Fibroblast of mammary gland (primary cell): ENCODE results near the gene NTM.
A peak's percentile ranks its signal among the peaks of the same experiment; 100 is the strongest.

Experiments
- DNase-seq: peaks from one replicate; pipeline ENCODE4 v3.0.0-alpha.2; 2010; ENCODE audit warnings: low read depth
- H3K4me3 ChIP-seq: 2 replicates; pipeline ENCODE4 v1.5.1; 2011; ENCODE audit warnings: low read depth, mild to moderate bottlenecking, low read length, moderate library complexity; ENCODE audit not compliant: control insufficient read depth
- TF ChIP-seq, protein P1 (sequence below): conservative IDR thresholded peaks from 2 replicates; pipeline ENCODE4 v1.5.1; 2011; ENCODE audit warnings: low read depth, low read length, inconsistent platforms; ENCODE audit not compliant: control insufficient read depth, insufficient read depth

NTM gene

DNA sequence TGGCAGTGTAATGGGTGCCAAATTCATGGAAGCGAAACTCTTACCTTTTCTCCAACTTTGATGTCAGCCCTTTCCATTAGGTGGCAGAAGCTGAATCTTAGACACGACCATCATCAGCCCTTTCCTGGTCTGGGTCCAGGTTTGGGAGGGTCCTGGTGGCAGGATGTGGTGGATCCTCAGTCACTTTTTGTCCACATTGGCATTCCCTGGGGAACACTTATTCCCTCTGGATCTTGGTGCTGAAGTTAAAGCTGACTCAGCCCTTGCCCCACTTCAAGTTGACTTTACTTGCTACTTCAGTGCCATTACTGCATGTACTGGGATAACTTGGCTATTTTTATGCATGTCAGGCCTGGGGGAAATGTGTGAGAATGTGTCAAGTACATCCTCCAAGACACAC, 16.6 kb upstream of the NTM start:
- TF ChIP-seq, protein P1, sequence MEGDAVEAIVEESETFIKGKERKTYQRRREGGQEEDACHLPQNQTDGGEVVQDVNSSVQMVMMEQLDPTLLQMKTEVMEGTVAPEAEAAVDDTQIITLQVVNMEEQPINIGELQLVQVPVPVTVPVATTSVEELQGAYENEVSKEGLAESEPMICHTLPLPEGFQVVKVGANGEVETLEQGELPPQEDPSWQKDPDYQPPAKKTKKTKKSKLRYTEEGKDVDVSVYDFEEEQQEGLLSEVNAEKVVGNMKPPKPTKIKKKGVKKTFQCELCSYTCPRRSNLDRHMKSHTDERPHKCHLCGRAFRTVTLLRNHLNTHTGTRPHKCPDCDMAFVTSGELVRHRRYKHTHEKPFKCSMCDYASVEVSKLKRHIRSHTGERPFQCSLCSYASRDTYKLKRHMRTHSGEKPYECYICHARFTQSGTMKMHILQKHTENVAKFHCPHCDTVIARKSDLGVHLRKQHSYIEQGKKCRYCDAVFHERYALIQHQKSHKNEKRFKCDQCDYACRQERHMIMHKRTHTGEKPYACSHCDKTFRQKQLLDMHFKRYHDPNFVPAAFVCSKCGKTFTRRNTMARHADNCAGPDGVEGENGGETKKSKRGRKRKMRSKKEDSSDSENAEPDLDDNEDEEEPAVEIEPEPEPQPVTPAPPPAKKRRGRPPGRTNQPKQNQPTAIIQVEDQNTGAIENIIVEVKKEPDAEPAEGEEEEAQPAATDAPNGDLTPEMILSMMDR, result no peak
- peak; percentile 21 for DNase-seq

GRCh38 chr11:131354251-131354701, 16.1 kb upstream of the NTM start:
- DNase-seq, result peak; percentile 53
- H3K4me3 ChIP-seq, result no peak overlapping the region
- TF ChIP-seq, protein P1, result no peak

More for the DNA sequence above, 16.6 kb upstream of the NTM start:
- no peak overlapping the region for H3K4me3 ChIP-seq

DNA sequence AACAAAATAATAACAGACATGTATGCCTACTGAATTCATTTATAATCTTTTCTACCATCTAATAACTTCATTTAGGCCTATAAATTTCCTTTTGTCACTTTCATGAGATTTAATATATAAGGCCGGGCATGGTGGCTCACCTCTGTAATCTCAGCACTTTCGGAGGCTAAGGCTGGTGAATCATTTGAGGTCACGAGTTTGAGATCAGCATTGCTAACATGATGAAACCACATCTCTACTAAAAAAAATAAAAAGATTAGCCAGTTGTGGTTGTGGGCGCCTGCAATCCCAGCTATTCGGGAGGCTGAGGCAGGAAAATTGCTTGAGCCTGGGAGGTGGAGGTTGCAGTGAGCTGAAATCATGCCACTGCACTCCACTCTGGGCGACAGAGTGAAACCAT, 14.2 kb upstream of the NTM start:
- no peak overlapping the region for H3K4me3 ChIP-seq
- DNase-seq, result peak; percentile 67
- TF ChIP-seq, protein P1, result no peak

GRCh38 chr11:131365329-131365930, 5.0 kb upstream of the NTM start:
- DNase-seq, result no peak
- no peak overlapping the region for H3K4me3 ChIP-seq
- TF ChIP-seq, protein P1, result no peak

DNA sequence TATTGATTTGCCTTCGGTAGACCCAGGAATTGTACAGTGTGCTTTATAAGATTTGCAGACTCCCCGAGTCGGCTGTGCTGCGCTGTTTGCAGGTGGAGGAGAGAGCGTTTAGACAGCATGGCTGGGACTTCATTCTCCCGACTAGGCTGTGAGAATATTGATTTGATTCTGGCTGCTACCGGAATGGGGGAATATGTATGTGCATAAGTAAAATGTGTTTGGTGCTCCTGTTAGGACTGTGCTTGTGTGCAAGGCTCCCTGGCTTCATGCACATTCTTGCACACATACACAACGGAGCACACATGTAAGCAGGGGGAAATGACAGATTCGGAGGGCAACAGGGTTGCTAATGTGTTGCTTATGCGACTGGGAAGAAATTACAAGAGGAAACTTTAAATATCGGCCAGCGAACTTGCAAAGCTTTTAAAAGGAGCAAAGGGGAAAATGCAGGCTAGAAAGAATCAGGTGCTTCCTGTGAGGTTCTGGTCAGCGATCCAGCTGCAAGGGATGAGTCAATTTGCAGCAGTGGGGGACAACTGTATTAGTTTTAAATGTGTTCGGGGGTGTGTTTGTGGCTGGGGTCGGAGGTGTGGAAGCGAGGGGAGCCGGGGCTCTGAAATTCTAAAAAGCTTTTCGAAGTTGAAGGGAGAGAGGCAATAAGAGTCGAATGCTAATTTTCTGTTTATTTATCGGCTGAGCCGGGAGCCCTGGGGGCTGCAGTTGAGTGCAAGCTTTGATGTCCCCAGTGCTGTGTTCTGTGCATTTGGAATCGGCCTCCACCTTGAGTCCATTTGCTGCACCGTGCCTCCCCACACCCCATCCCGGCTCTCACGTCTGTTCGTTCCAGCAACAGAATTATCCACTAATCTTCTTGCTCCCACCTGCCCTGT, 731 bp downstream of the NTM start:
- H3K4me3 ChIP-seq, result no peak overlapping the region
- DNase-seq, result no peak

DNA sequence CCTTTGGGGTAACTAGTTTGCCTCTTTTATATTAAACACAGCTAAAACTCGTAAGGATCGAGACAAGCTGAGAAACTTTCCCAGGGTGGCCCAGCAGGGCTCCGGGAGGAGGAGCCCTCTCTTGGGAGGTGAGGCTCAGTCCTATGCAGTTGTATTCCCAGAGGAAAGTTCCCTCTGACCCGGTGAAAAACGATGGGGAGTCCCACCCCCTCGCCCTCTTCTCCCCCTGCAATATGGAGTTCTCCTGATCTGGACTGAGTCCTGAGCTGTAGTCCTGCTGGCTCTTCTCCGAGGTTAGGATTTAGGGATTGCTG, 1.3 kb downstream of the NTM start:
- DNase-seq, result no peak
- no peak overlapping the region for H3K4me3 ChIP-seq
- TF ChIP-seq, protein P1, result no peak

More for the DNA sequence above, 731 bp downstream of the NTM start:
- TF ChIP-seq, protein P1, result no peak
